ENCODE measurements around the gene DRD1. TPM values are rescaled to one million over a fixed set of nuclear protein-coding genes. Genes with fewer than 3 reads are reported as not detected.
A peak's percentile ranks its signal among the peaks of the same experiment; 100 is the strongest.

Gene DRD1
- under 1 TPM; 0.02 to 0.08 TPM for polyA plus RNA-seq

GRCh38 chr5:175444060-175444904 is at the start of gene DRD1:
DRD1 (minus strand) TSS chr5:175444182; CDS start chr5:175443099, 1,083 bp downstream.
- H3K4me1 ChIP-seq (ENCODE audit: control insufficient read depth in 2 of 2, insufficient read depth in 2 of 2, low read length in 1 of 2): peaks cover 7 to 12% of the 10 kb centered on the region in 2 donors
- WGBS, 2 donors: 1 to 3% methylated on average over 83 to 91 of the region's 91 CpGs
- H3K27me3 ChIP-seq (ENCODE audit: control insufficient read depth in 1 of 2, insufficient read depth in 2 of 2, low read length in 2 of 2): peaks cover 0 to 4% of the 10 kb centered on the region in 2 donors
- no peaks in the 10 kb centered on the region for H3K9me3 ChIP-seq (ENCODE audit: control insufficient read depth in 2 of 2, insufficient read depth in 1 of 2, low read depth in 1 of 2, low read length in 1 of 2)
- H3K4me3 ChIP-seq (ENCODE audit: low read depth in 1 of 2, low read length in 2 of 2): peak within 1 kb of the TSS; percentile 15 to 19
- no peak within 1 kb of the TSS for H3K27ac ChIP-seq (ENCODE audit: low read depth in 2 of 2, low read length in 1 of 2)
- H3K36me3 ChIP-seq (ENCODE audit: control insufficient read depth in 2 of 2, insufficient read depth in 2 of 2, low read length in 1 of 2): no peaks in the 10 kb centered on the region

- Histone ChIP-seq H3K36me3 (ENCODE audit: control insufficient read depth in 2 of 2, insufficient read depth in 2 of 2, low read length in 1 of 2) (peaks cover 4 to 6% of the 10 kb centered on the region in 2 donors), H3K4me3 (ENCODE audit: low read depth in 1 of 2, low read length in 2 of 2) (no peak overlapping the region), H3K27ac (ENCODE audit: low read depth in 2 of 2, low read length in 1 of 2) (no peak overlapping the region), H3K9me3 (ENCODE audit: control insufficient read depth in 2 of 2, insufficient read depth in 1 of 2, low read depth in 1 of 2, low read length in 1 of 2) (no peaks in the 10 kb centered on the region), H3K27me3 (ENCODE audit: control insufficient read depth in 1 of 2, insufficient read depth in 2 of 2, low read length in 2 of 2) (no peaks in the 10 kb centered on the region), H3K4me1 (ENCODE audit: control insufficient read depth in 2 of 2, insufficient read depth in 2 of 2, low read length in 1 of 2) (no peaks in the 10 kb centered on the region)
- WGBS, 2 donors: 85 to 92% methylated on average over 8 of the region's 8 CpGs
These were observed 49.7 kb upstream of the DRD1 start for GRCh38 chr5:175493726-175494125.

GRCh38 chr5:175493260-175493659 is 49.3 kb upstream of the DRD1 start:
- WGBS, 2 donors: 67 to 76% methylated on average over 7 of the region's 7 CpGs
- Histone ChIP-seq H3K36me3 (ENCODE audit: control insufficient read depth in 2 of 2, insufficient read depth in 2 of 2, low read length in 1 of 2) (peaks cover 6% of the 10 kb centered on the region in 2 donors), H3K27ac (ENCODE audit: low read depth in 2 of 2, low read length in 1 of 2) (no peak overlapping the region), H3K27me3 (ENCODE audit: control insufficient read depth in 1 of 2, insufficient read depth in 2 of 2, low read length in 2 of 2) (no peaks in the 10 kb centered on the region), H3K4me3 (ENCODE audit: low read depth in 1 of 2, low read length in 2 of 2) (no peak overlapping the region), H3K9me3 (ENCODE audit: control insufficient read depth in 2 of 2, insufficient read depth in 1 of 2, low read depth in 1 of 2, low read length in 1 of 2) (no peaks in the 10 kb centered on the region), H3K4me1 (ENCODE audit: control insufficient read depth in 2 of 2, insufficient read depth in 2 of 2, low read length in 1 of 2) (no peaks in the 10 kb centered on the region)

- H3K4me3 ChIP-seq (ENCODE audit: low read depth in 1 of 2, low read length in 2 of 2): no peak overlapping the region
- WGBS, 2 donors: 82 to 84% methylated on average over 6 of the region's 6 CpGs
- H3K4me1 ChIP-seq (ENCODE audit: control insufficient read depth in 2 of 2, insufficient read depth in 2 of 2, low read length in 1 of 2): no peaks in the 10 kb centered on the region
- H3K27me3 ChIP-seq (ENCODE audit: control insufficient read depth in 1 of 2, insufficient read depth in 2 of 2, low read length in 2 of 2): no peaks in the 10 kb centered on the region
- H3K9me3 ChIP-seq (ENCODE audit: control insufficient read depth in 2 of 2, insufficient read depth in 1 of 2, low read depth in 1 of 2, low read length in 1 of 2): no peaks in the 10 kb centered on the region
- H3K27ac ChIP-seq (ENCODE audit: low read depth in 2 of 2, low read length in 1 of 2): no peak overlapping the region
- H3K36me3 ChIP-seq (ENCODE audit: control insufficient read depth in 2 of 2, insufficient read depth in 2 of 2, low read length in 1 of 2): peaks cover 6% of the 10 kb centered on the region in 2 donors
These were observed 47.2 kb upstream of the DRD1 start for GRCh38 chr5:175491223-175491622.

GRCh38 chr5:175489693-175490443 is 45.9 kb upstream of the DRD1 start:
- Histone ChIP-seq H3K4me3 (ENCODE audit: low read depth in 1 of 2, low read length in 2 of 2) (no peak overlapping the region), H3K27ac (ENCODE audit: low read depth in 2 of 2, low read length in 1 of 2) (no peak overlapping the region), H3K27me3 (ENCODE audit: control insufficient read depth in 1 of 2, insufficient read depth in 2 of 2, low read length in 2 of 2) (no peaks in the 10 kb centered on the region), H3K9me3 (ENCODE audit: control insufficient read depth in 2 of 2, insufficient read depth in 1 of 2, low read depth in 1 of 2, low read length in 1 of 2) (no peaks in the 10 kb centered on the region), H3K4me1 (ENCODE audit: control insufficient read depth in 2 of 2, insufficient read depth in 2 of 2, low read length in 1 of 2) (no peaks in the 10 kb centered on the region), H3K36me3 (ENCODE audit: control insufficient read depth in 2 of 2, insufficient read depth in 2 of 2, low read length in 1 of 2) (peaks cover 6% of the 10 kb centered on the region in 2 donors)
- WGBS, 2 donors: 83 to 84% methylated on average over 6 of the region's 6 CpGs

- no peaks in the 10 kb centered on the region for H3K9me3 ChIP-seq (ENCODE audit: control insufficient read depth in 2 of 2, insufficient read depth in 1 of 2, low read depth in 1 of 2, low read length in 1 of 2)
- H3K27ac ChIP-seq (ENCODE audit: low read depth in 2 of 2, low read length in 1 of 2): no peak overlapping the region
- H3K4me1 ChIP-seq (ENCODE audit: control insufficient read depth in 2 of 2, insufficient read depth in 2 of 2, low read length in 1 of 2): no peaks in the 10 kb centered on the region
- H3K36me3 ChIP-seq (ENCODE audit: control insufficient read depth in 2 of 2, insufficient read depth in 2 of 2, low read length in 1 of 2): peaks cover 6 to 14% of the 10 kb centered on the region in 2 donors
- no peaks in the 10 kb centered on the region for H3K27me3 ChIP-seq (ENCODE audit: control insufficient read depth in 1 of 2, insufficient read depth in 2 of 2, low read length in 2 of 2)
- WGBS, 2 donors: 89 to 93% methylated on average over 11 of the region's 11 CpGs
- H3K4me3 ChIP-seq (ENCODE audit: low read depth in 1 of 2, low read length in 2 of 2): no peak overlapping the region
These were observed 43.7 kb upstream of the DRD1 start for GRCh38 chr5:175487514-175488222.

- H3K27ac ChIP-seq (ENCODE audit: low read depth in 2 of 2, low read length in 1 of 2): no peak overlapping the region
- peaks cover 6 to 12% of the 10 kb centered on the region in 2 donors for H3K36me3 ChIP-seq (ENCODE audit: control insufficient read depth in 2 of 2, insufficient read depth in 2 of 2, low read length in 1 of 2)
- no peaks in the 10 kb centered on the region for H3K27me3 ChIP-seq (ENCODE audit: control insufficient read depth in 1 of 2, insufficient read depth in 2 of 2, low read length in 2 of 2)
- no peaks in the 10 kb centered on the region for H3K4me1 ChIP-seq (ENCODE audit: control insufficient read depth in 2 of 2, insufficient read depth in 2 of 2, low read length in 1 of 2)
- no peak overlapping the region for H3K4me3 ChIP-seq (ENCODE audit: low read depth in 1 of 2, low read length in 2 of 2)
- H3K9me3 ChIP-seq (ENCODE audit: control insufficient read depth in 2 of 2, insufficient read depth in 1 of 2, low read depth in 1 of 2, low read length in 1 of 2): no peaks in the 10 kb centered on the region
- 89 to 95% methylated on average over 6 of the region's 6 CpGs for WGBS, 2 donors
These were observed 41.6 kb upstream of the DRD1 start for GRCh38 chr5:175485631-175486030.

GRCh38 chr5:175484829-175485228 is 40.8 kb upstream of the DRD1 start:
- 89 to 97% methylated on average over 4 of the region's 4 CpGs for WGBS, 2 donors
- no peak overlapping the region for H3K27ac ChIP-seq (ENCODE audit: low read depth in 2 of 2, low read length in 1 of 2)
- H3K27me3 ChIP-seq (ENCODE audit: control insufficient read depth in 1 of 2, insufficient read depth in 2 of 2, low read length in 2 of 2): no peaks in the 10 kb centered on the region
- H3K9me3 ChIP-seq (ENCODE audit: control insufficient read depth in 2 of 2, insufficient read depth in 1 of 2, low read depth in 1 of 2, low read length in 1 of 2): no peaks in the 10 kb centered on the region
- H3K4me1 ChIP-seq (ENCODE audit: control insufficient read depth in 2 of 2, insufficient read depth in 2 of 2, low read length in 1 of 2): peaks cover 0 to under 1% of the 10 kb centered on the region in 2 donors
- H3K36me3 ChIP-seq (ENCODE audit: control insufficient read depth in 2 of 2, insufficient read depth in 2 of 2, low read length in 1 of 2): peaks cover 4 to 12% of the 10 kb centered on the region in 2 donors
- no peak overlapping the region for H3K4me3 ChIP-seq (ENCODE audit: low read depth in 1 of 2, low read length in 2 of 2)

GRCh38 chr5:175484322-175484721 is 40.3 kb upstream of the DRD1 start:
- H3K36me3 ChIP-seq (ENCODE audit: control insufficient read depth in 2 of 2, insufficient read depth in 2 of 2, low read length in 1 of 2): peaks cover 0 to 12% of the 10 kb centered on the region in 2 donors
- 97 to 99% methylated on average over 26 of the region's 26 CpGs for WGBS, 2 donors

More at GRCh38 chr5:175484322-175484721, 40.3 kb upstream of the DRD1 start:
- no peaks in the 10 kb centered on the region for H3K27me3 ChIP-seq (ENCODE audit: control insufficient read depth in 1 of 2, insufficient read depth in 2 of 2, low read length in 2 of 2)
- no peak overlapping the region for H3K4me3 ChIP-seq (ENCODE audit: low read depth in 1 of 2, low read length in 2 of 2)
- H3K4me1 ChIP-seq (ENCODE audit: control insufficient read depth in 2 of 2, insufficient read depth in 2 of 2, low read length in 1 of 2): peaks cover 3 to 4% of the 10 kb centered on the region in 2 donors
- no peak overlapping the region for H3K27ac ChIP-seq (ENCODE audit: low read depth in 2 of 2, low read length in 1 of 2)
- H3K9me3 ChIP-seq (ENCODE audit: control insufficient read depth in 2 of 2, insufficient read depth in 1 of 2, low read depth in 1 of 2, low read length in 1 of 2): no peaks in the 10 kb centered on the region

All from esophagus (tissue), 2 donors.